CD14-positive monocyte (primary cell): ENCODE measurements around the gene OR12D2. TPM values are rescaled to one million over a fixed set of nuclear protein-coding genes. Genes with fewer than 3 reads are reported as not detected.

ENCODE experiments used
- DNase-seq, 3 donors: peaks; one replicate each; pipeline ENCODE4 v3.0.0-alpha.2; 2011 to 2022
- H2AFZ ChIP-seq: 2 replicates; pipeline ENCODE4 v1.6.0; 2012; ENCODE audit warnings: mild to moderate bottlenecking, low read depth, low read length, inconsistent platforms; ENCODE audit not compliant: insufficient read depth, poor library complexity, severe bottlenecking
- H3K27ac ChIP-seq, 2 donors: 1 replicate in 1 of 2; 2 replicates in 1 of 2; pipeline ENCODE4 v1.5.1; 2012 to 2013; ENCODE audit warnings: low read length in 2 of 2, control low read depth in 1 of 2, inconsistent platforms in 1 of 2, low read depth in 1 of 2, mild to moderate bottlenecking in 1 of 2
- H3K27me3 ChIP-seq, 2 donors: one replicate each; pipeline versions ENCODE4 v1.6.0 to v1.6.1; 2011 to 2013; ENCODE audit warnings: low read length in 2 of 2; ENCODE audit not compliant: control insufficient read depth in 2 of 2, insufficient read depth in 2 of 2
- H3K36me3 ChIP-seq, 2 donors: replicated peaks in 1 of 2; 1 replicate in 1 of 2; 2 replicates in 1 of 2; pipeline versions ENCODE4 v1.5.1 to v1.6.1; 2012 to 2013; ENCODE audit warnings: low read length in 2 of 2, control low read depth in 1 of 2, inconsistent platforms in 1 of 2, mild to moderate bottlenecking in 1 of 2; ENCODE audit not compliant: insufficient read depth in 2 of 2, control insufficient read depth in 1 of 2
- H3K4me1 ChIP-seq, 2 donors: 1 replicate in 1 of 2; 2 replicates in 1 of 2; pipeline versions ENCODE4 v1.5.1 to v1.6.1; 2012 to 2013; ENCODE audit warnings: low read length in 2 of 2, control low read depth in 1 of 2, inconsistent platforms in 1 of 2, mild to moderate bottlenecking in 1 of 2, moderate library complexity in 1 of 2; ENCODE audit not compliant: insufficient read depth in 2 of 2, control insufficient read depth in 1 of 2
- H3K4me2 ChIP-seq: replicated peaks from 2 replicates; pipeline ENCODE3; 2012; ENCODE audit warnings: low read length, moderate library complexity, mild to moderate bottlenecking; ENCODE audit not compliant: poor library complexity, severe bottlenecking; ENCODE audit errors: extremely low read depth
- H3K4me3 ChIP-seq, 3 experiments: fragments of 200-600 bp in 1 of 3; sonication (generic) in 1 of 3; replicated peaks in 1 of 3; 1 replicate in 2 of 3; 2 replicates in 1 of 3; pipeline ENCODE4 v1.5.1; 2011 to 2013; ENCODE audit warnings: low read length in 3 of 3, mild to moderate bottlenecking in 3 of 3, control low read depth in 2 of 3, low read depth in 2 of 3, inconsistent platforms in 1 of 3, moderate library complexity in 1 of 3
- H3K79me2 ChIP-seq: 2 replicates; pipeline ENCODE4 v1.6.0; 2012; ENCODE audit warnings: mild to moderate bottlenecking, control low read depth, inconsistent platforms, low read length, moderate library complexity; ENCODE audit not compliant: insufficient read depth
- H3K9ac ChIP-seq: 2 replicates; pipeline ENCODE4 v1.6.0; 2017; ENCODE audit warnings: low read length, mild to moderate bottlenecking; ENCODE audit not compliant: insufficient read depth, poor library complexity, severe bottlenecking
- H3K9me3 ChIP-seq, 2 donors: replicated peaks in 1 of 2; 1 replicate in 1 of 2; 2 replicates in 1 of 2; pipeline versions ENCODE4 v1.5.1 to v1.6.1; 2012 to 2013; ENCODE audit warnings: low read length in 2 of 2, control low read depth in 1 of 2; ENCODE audit not compliant: control insufficient read depth in 1 of 2, insufficient read depth in 1 of 2
- H4K20me1 ChIP-seq: 2 replicates; pipeline ENCODE4 v1.6.0; 2012; ENCODE audit warnings: mild to moderate bottlenecking, low read length, control low read depth, moderate library complexity; ENCODE audit not compliant: insufficient read depth
- H3K27ac Mint-ChIP-seq, 7 donors: one replicate each; pipeline ENCODE4 v1.8.0; 2020; ENCODE audit warnings: mild to moderate bottlenecking in 7 of 7, mixed read lengths in 7 of 7, moderate library complexity in 6 of 7, inconsistent platforms in 2 of 7
- H3K27me3 Mint-ChIP-seq, 3 donors: one replicate each; pipeline ENCODE4 v1.8.0; 2021 to 2022; ENCODE audit warnings: low read depth in 3 of 3, mild to moderate bottlenecking in 3 of 3, mixed read lengths in 3 of 3, moderate library complexity in 3 of 3, inconsistent platforms in 1 of 3
- H3K36me3 Mint-ChIP-seq, 2 donors: one replicate each; pipeline ENCODE4 v1.8.0; 2020; ENCODE audit warnings: mixed read lengths in 2 of 2, inconsistent platforms in 1 of 2, mild to moderate bottlenecking in 1 of 2
- H3K4me1 Mint-ChIP-seq: one replicate; pipeline ENCODE4 v1.8.0; 2020; ENCODE audit warnings: mild to moderate bottlenecking, mixed read lengths
- H3K4me3 Mint-ChIP-seq, 2 donors: one replicate each; pipeline ENCODE4 v1.8.0; 2020; ENCODE audit warnings: mild to moderate bottlenecking in 2 of 2, mixed read lengths in 2 of 2, moderate library complexity in 1 of 2
- H3K9me3 Mint-ChIP-seq, 7 donors: one replicate each; pipeline ENCODE4 v1.8.0; 2020 to 2022; ENCODE audit warnings: mixed read lengths in 7 of 7, mild to moderate bottlenecking in 6 of 7, moderate library complexity in 6 of 7, inconsistent platforms in 2 of 7
- WGBS: methylation state at CpG from one replicate; pipeline ENCODE4 v1.1.5; 2013; ENCODE audit warnings: missing lambda C conversion rate; ENCODE audit not compliant: insufficient coverage; 5-methylcytosine and 5-hydroxymethylcytosine counted together
- intact Hi-C, 2 donors: fragments of 100-400 bp; cut with micrococcal nuclease; formaldehyde crosslinking; loops; one replicate each; pipeline versions ENCODE4 v1.15.0 to v1.15.1; 2023
- polyA plus RNA-seq, 3 donors: library from polyadenylated mRNA; depleted of rRNA in 1 of 3; unstranded in 2 of 3; stranded (reverse) in 1 of 3; fragments of 300-500 nt in 2 of 3; fragments of >200 nt in 1 of 3; fragmentation: Illumina TruSeq in 2 of 3; gene quantifications; 1 replicate in 2 of 3; 2 replicates in 1 of 3; pipeline ENCODE4 v1.2.3, GENCODE V29; 2012 to 2021
- TF ChIP-seq, protein P1 (sequence below): fragments of 200-600 bp; IDR thresholded peaks from one replicate; pipeline ENCODE4 v1.8.0; 2022; ENCODE audit warnings: antibody characterized with exemption, mild to moderate bottlenecking

Gene OR12D2
- polyA plus RNA-seq, 3 donors: not detected

DNA sequence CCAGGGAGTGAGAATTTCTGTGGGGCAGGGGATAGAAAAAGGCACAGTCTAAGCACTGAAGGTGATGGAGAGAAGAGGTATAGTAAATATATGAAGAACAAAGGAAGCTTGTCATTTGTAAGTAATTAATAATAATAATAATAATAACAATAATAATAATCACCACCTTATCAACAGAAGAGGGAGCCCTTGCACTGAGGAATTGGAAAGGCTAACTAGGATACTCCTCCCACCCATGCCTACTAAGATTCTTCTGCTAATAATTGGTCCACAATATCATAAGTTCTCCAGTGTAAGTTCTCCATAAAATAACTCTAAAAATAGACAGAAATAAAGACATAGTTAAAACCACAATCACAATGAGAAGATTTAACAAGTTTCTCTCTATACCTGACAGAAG, 19.4 kb upstream of the OR12D2 start:
- Mint-ChIP-seq H3K4me1 (no peaks in the 10 kb centered on the region), H3K9me3 (no peaks in the 10 kb centered on the region), H3K27ac (no peak overlapping the region), H3K4me3 (no peak overlapping the region), H3K36me3 (no peaks in the 10 kb centered on the region), H3K27me3 (peaks cover 0 to 4% (median 2%) of the 10 kb centered on the region in 3 donors)
- no peaks in the 10 kb centered on the region for H3K4me1 ChIP-seq
- H3K9me3 ChIP-seq: no peaks in the 10 kb centered on the region
- H3K4me3 ChIP-seq: no peak overlapping the region
- DNase-seq: no peak
- no peak overlapping the region for H2AFZ ChIP-seq
- H4K20me1 ChIP-seq: no peaks in the 10 kb centered on the region
- no peak overlapping the region for H3K9ac ChIP-seq
- no peaks in the 10 kb centered on the region for H3K27me3 ChIP-seq
- TF ChIP-seq, protein P1, sequence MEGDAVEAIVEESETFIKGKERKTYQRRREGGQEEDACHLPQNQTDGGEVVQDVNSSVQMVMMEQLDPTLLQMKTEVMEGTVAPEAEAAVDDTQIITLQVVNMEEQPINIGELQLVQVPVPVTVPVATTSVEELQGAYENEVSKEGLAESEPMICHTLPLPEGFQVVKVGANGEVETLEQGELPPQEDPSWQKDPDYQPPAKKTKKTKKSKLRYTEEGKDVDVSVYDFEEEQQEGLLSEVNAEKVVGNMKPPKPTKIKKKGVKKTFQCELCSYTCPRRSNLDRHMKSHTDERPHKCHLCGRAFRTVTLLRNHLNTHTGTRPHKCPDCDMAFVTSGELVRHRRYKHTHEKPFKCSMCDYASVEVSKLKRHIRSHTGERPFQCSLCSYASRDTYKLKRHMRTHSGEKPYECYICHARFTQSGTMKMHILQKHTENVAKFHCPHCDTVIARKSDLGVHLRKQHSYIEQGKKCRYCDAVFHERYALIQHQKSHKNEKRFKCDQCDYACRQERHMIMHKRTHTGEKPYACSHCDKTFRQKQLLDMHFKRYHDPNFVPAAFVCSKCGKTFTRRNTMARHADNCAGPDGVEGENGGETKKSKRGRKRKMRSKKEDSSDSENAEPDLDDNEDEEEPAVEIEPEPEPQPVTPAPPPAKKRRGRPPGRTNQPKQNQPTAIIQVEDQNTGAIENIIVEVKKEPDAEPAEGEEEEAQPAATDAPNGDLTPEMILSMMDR: no peak
- no peak overlapping the region for H3K27ac ChIP-seq
- intact Hi-C loops: no loop called here
- H3K4me2 ChIP-seq: no peak overlapping the region
- no peaks in the 10 kb centered on the region for H3K79me2 ChIP-seq
- H3K36me3 ChIP-seq: no peaks in the 10 kb centered on the region

DNA sequence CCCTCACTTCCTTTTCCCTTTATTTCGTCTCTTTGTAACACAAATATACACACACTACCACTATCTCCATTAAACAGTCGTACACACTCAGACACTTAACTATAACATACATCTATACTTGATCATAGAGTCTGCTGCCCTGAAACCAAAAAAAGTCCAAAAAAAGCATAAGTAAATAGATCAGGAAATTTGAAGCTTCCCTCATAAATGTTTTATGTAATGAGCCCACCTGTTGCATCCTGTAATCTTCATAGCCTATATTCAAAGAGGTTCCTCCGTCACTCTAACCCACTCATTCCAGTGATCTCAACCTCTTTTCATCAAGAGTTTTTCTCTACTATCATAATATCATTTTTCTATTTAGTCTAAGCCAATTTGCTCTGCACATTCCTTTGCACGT, 6.9 kb upstream of the OR12D2 start:
- Histone ChIP-seq H3K4me3 (no peak overlapping the region), H3K27ac (no peak overlapping the region), H3K4me2 (no peak overlapping the region), H2AFZ (no peak overlapping the region), H4K20me1 (no peaks in the 10 kb centered on the region), H3K27me3 (no peaks in the 10 kb centered on the region), H3K36me3 (no peaks in the 10 kb centered on the region), H3K9ac (no peak overlapping the region), H3K4me1 (no peaks in the 10 kb centered on the region), H3K79me2 (no peaks in the 10 kb centered on the region), H3K9me3 (peaks cover 0 to 4% of the 10 kb centered on the region in 2 donors)
- DNase-seq: no peak
- H3K9me3 Mint-ChIP-seq: peaks cover 0 to 7% (median 0%) of the 10 kb centered on the region in 7 donors
- H3K27ac Mint-ChIP-seq: no peak overlapping the region
- TF ChIP-seq, protein P1: no peak
- WGBS: no CpG with 5 or more reads among the region's 4 CpGs
- intact Hi-C loops: no loop called here
- H3K4me3 Mint-ChIP-seq: no peak overlapping the region
- no peaks in the 10 kb centered on the region for H3K36me3 Mint-ChIP-seq
- H3K4me1 Mint-ChIP-seq: no peaks in the 10 kb centered on the region
- peaks cover 3 to 4% (median 3%) of the 10 kb centered on the region in 3 donors for H3K27me3 Mint-ChIP-seq
